ENCODE results near the gene KBTBD12.

The KBTBD12 gene

GRCh38 chr3:127881586-127881985 lies 33.4 kb upstream of the KBTBD12 start:
- no peak for TF ChIP-seq CTCF (IDR thresholded peaks at IDR 0.05; ENCODE audit: insufficient read depth, low read length, missing control alignments)
- no peak overlapping the region for H3K4me3 ChIP-seq (ENCODE audit: low read depth, low read length)
- POLR2A ChIA-PET: no interaction called here
- no peak for DNase-seq (ENCODE audit: low read depth, low spot score)
- CTCF ChIA-PET: no interaction called here

GRCh38 chr3:127884041-127884440 lies 31.0 kb upstream of the KBTBD12 start:
- ChIA-PET CTCF (no interaction called here), POLR2A (no interaction called here)
- TF ChIP-seq CTCF (IDR thresholded peaks at IDR 0.05; ENCODE audit: insufficient read depth, low read length, missing control alignments): no peak
- DNase-seq (ENCODE audit: low read depth, low spot score): no peak
- H3K4me3 ChIP-seq (ENCODE audit: low read depth, low read length): no peak overlapping the region

GRCh38 chr3:127886231-127886955 lies 28.6 kb upstream of the KBTBD12 start:
- ChIA-PET POLR2A (no interaction called here), CTCF (no interaction called here)
- no peak overlapping the region for H3K4me3 ChIP-seq (ENCODE audit: low read depth, low read length)
- TF ChIP-seq CTCF (IDR thresholded peaks at IDR 0.05; ENCODE audit: insufficient read depth, low read length, missing control alignments): no peak
- DNase-seq (ENCODE audit: low read depth, low spot score): no peak

- TF ChIP-seq CTCF (IDR thresholded peaks at IDR 0.05; ENCODE audit: insufficient read depth, low read length, missing control alignments): no peak
- ChIA-PET POLR2A (no interaction called here), CTCF (no interaction called here)
- DNase-seq (ENCODE audit: low read depth, low spot score): no peak
- H3K4me3 ChIP-seq (ENCODE audit: low read depth, low read length): no peak overlapping the region
These were observed 28.1 kb upstream of the KBTBD12 start for GRCh38 chr3:127886956-127887231.

- no peak for TF ChIP-seq CTCF (IDR thresholded peaks at IDR 0.05; ENCODE audit: insufficient read depth, low read length, missing control alignments)
- no peak overlapping the region for H3K4me3 ChIP-seq (ENCODE audit: low read depth, low read length)
- ChIA-PET POLR2A (no interaction called here), CTCF (no interaction called here)
- DNase-seq (ENCODE audit: low read depth, low spot score): no peak
These were observed 27.7 kb upstream of the KBTBD12 start for GRCh38 chr3:127887321-127887720.

GRCh38 chr3:127888156-127888555 lies 26.9 kb upstream of the KBTBD12 start:
- CTCF ChIA-PET: interaction anchor here (0.6 kb wide), 1 partner anchor 16 kb away, joined by 3 read pairs; no protein-coding TSS in a partner anchor
- POLR2A ChIA-PET: no interaction called here
- H3K4me3 ChIP-seq (ENCODE audit: low read depth, low read length): no peak overlapping the region
- DNase-seq (ENCODE audit: low read depth, low spot score): no peak
- no peak for TF ChIP-seq CTCF (IDR thresholded peaks at IDR 0.05; ENCODE audit: insufficient read depth, low read length, missing control alignments)
